ENCODE results near the gene CRKL. TPM values are rescaled to one million over a fixed set of nuclear protein-coding genes. Genes with fewer than 3 reads are reported as not detected.

CRKL gene
- polyA plus RNA-seq, 2 of the 4 experiments (the other 2 are of a cell fraction): 21.4 to 22.8 TPM

GRCh38 chr22:20960609-20961008 is 43.4 kb downstream of the CRKL start:
- ATAC-seq (no peak), DNase-seq (ENCODE audit: low read depth in 1 of 2, low spot score in 1 of 2) (no peak), FAIRE-seq (no peak)
- Histone ChIP-seq H3K4me3 (no peak overlapping the region), H3K27ac (no peak overlapping the region), H3K9me3 (no peaks in the 10 kb centered on the region), H3K4me1 (peaks cover 11% of the 10 kb centered on the region), H3K4me2 (no peak overlapping the region)
- CTCF ChIA-PET: interaction anchor here (0.5 to 4.2 kb wide), 9 partner anchors 13 to 139 kb away, joined by 3 to 24 read pairs (median 6); partner anchors contain the start of genes CRKL and LZTR1
- POLR2A ChIA-PET: no interaction called here
- TF ChIP-seq HOXB13 (CRISPR knock-in tag; IDR thresholded peaks at IDR 0.05; ENCODE audit: low read depth): no peak
- no peak for TF ChIP-seq SREBF2 (IDR thresholded peaks at IDR 0.05)
- no peak for TF ChIP-seq HDAC2 (IDR thresholded peaks at IDR 0.05)
- no peak for TF ChIP-seq ZFP36 (IDR thresholded peaks at IDR 0.05; ENCODE audit: borderline replicate concordance, partially characterized antibody)
- TF ChIP-seq ZSCAN20 (CRISPR knock-in tag; IDR thresholded peaks at IDR 0.05): no peak
- no peak for TF ChIP-seq MYC (IDR thresholded peaks at IDR 0.05; ENCODE audit: borderline replicate concordance, low read length)
- no peak for TF ChIP-seq CHD4 (IDR thresholded peaks at IDR 0.05; ENCODE audit: borderline replicate concordance)
- TF ChIP-seq PHF8 (IDR thresholded peaks at IDR 0.05; ENCODE audit: borderline replicate concordance, low read depth): no peak
- no peak for TF ChIP-seq PBX3 (IDR thresholded peaks at IDR 0.05)
- TF ChIP-seq CBX8 (IDR thresholded peaks at IDR 0.05): no peak
- TF ChIP-seq RARB (CRISPR knock-in tag; IDR thresholded peaks at IDR 0.05): no peak
- TF ChIP-seq USF2 (IDR thresholded peaks at IDR 0.05): no peak
- no peak for TF ChIP-seq FOSB (CRISPR knock-in tag; IDR thresholded peaks at IDR 0.05)
- TF ChIP-seq POLR2A (IDR thresholded peaks at IDR 0.05; ENCODE audit: low read length): no peak
- WGBS (ENCODE audit: missing lambda C conversion rate): 94% methylated on average over 1 of the region's 4 CpGs

GRCh38 chr22:20962491-20962945 is 45.3 kb downstream of the CRKL start:
- Histone ChIP-seq H3K4me2 (no peak overlapping the region), H3K4me3 (no peak overlapping the region), H3K27ac (no peak overlapping the region), H3K4me1 (0 out of 3 replicates have a peak, but pooled peaks cover 3% of the 10 kb centered on the region), H3K9me3 (no peaks in the 10 kb centered on the region)
- ATAC-seq (no peak), FAIRE-seq (no peak), DNase-seq (ENCODE audit: low read depth in 1 of 2, low spot score in 1 of 2) (no peak)
- no peak for TF ChIP-seq USF2 (IDR thresholded peaks at IDR 0.05)
- TF ChIP-seq GATA3 (IDR thresholded peaks at IDR 0.05; ENCODE audit: borderline replicate concordance): no peak
- TF ChIP-seq NPAS2 (CRISPR knock-in tag; IDR thresholded peaks at IDR 0.05; ENCODE audit: borderline replicate concordance): no peak
- TF ChIP-seq JUNB (IDR thresholded peaks at IDR 0.05): no peak
- ChIA-PET POLR2A (no interaction called here), CTCF (interaction anchor here (1.0 to 4.2 kb wide), 6 partner anchors 10 to 211 kb away, joined by 3 to 24 read pairs (median 4); no protein-coding TSS in a partner anchor)
- 94% methylated on average over 6 of the region's 6 CpGs for WGBS (ENCODE audit: missing lambda C conversion rate)

GRCh38 chr22:20963201-20964052 is 46.2 kb downstream of the CRKL start:
- H3K4me3 ChIP-seq: no peak overlapping the region
- no peak for DNase-seq (ENCODE audit: low read depth in 1 of 2, low spot score in 1 of 2)
- POLR2A ChIA-PET: no interaction called here
- ATAC-seq: no peak
- H3K27ac ChIP-seq: no peak overlapping the region
- H3K4me2 ChIP-seq: no peak overlapping the region
- WGBS (ENCODE audit: missing lambda C conversion rate): 63% methylated on average over 5 of the region's 7 CpGs
- TF ChIP-seq SREBF2 (IDR thresholded peaks at IDR 0.05): no peak
- TF ChIP-seq EP300 (IDR thresholded peaks at IDR 0.05): no peak
- no peak for TF ChIP-seq RNF2 (IDR thresholded peaks at IDR 0.05; ENCODE audit: borderline replicate concordance, low read depth)
- TF ChIP-seq ZSCAN20 (CRISPR knock-in tag; IDR thresholded peaks at IDR 0.05): no peak
- no peak for TF ChIP-seq PBX3 (IDR thresholded peaks at IDR 0.05)
- no peak for TF ChIP-seq E2F6 (IDR thresholded peaks at IDR 0.05; ENCODE audit: borderline replicate concordance, low read depth)
- H3K9me3 ChIP-seq: no peaks in the 10 kb centered on the region
- no peak for FAIRE-seq
- 0 out of 3 replicates have a peak, but pooled peaks cover under 1% of the 10 kb centered on the region for H3K4me1 ChIP-seq
- CTCF ChIA-PET: interaction anchor here (0.7 to 4.2 kb wide), 8 partner anchors 10 to 211 kb away, joined by 3 to 24 read pairs (median 4); partner anchors contain the start of gene LZTR1

Measured in A549 (cell line).